WTC11 (cell line): ENCODE measurements around the gene KAZN.

Source experiments
- ATF1 ChIP-seq: sonication (generic); formaldehyde crosslinking; IDR thresholded peaks from 2 replicates; pipeline ENCODE4 v1.8.1; 2023; ENCODE audit warnings: mild to moderate bottlenecking, moderate library complexity, missing genetic modification reagents
- CTCF ChIP-seq: fragments of 200-600 bp; IDR thresholded peaks from 2 replicates; pipeline ENCODE4 v1.8.0; 2022; ENCODE audit warnings: antibody characterized with exemption

DNA sequence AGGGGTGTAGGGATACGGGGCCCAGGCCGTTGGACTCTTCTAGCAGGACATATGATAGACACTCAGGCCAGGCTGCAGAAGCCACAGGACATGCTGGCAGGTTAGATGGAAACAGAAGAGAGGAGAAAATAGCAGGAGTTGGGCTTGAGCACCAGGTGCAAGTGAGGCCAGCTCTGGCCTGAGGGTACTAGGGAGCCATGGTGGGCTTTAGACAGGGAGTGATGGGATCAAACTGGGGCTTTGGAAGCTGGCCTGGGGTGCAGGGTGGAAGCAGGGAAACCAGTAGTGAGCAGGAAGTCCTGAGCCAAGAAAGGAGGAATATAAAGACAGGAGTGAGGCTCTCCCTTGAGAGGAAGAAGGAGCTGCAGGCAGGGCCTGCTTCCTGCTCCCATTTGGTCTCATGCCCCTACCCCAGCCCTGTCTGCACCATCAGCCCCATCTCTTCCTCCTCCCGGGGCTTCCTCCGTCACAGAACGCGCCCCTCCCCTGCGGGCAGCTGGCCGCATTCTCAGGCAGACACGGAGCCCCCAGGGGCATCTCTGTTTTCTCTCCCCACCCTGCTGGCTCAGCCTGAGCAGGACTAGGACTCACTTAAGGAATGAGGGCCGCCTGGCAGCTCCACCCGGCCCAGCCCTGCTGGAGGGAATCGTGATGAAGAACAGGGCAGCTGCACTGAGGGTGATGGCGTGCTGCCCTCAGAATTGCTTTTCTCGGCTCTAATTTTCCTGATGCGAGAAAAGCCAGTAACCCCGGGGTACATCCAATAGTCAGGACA lies 389.5 kb downstream of the KAZN start:
- TF ChIP-seq CTCF (no peak), ATF1 (CRISPR knock-in tag) (no peak)
